IPS DF 6.9 (cell line): ENCODE data around the gene MLNR.

ENCODE experiments used
- DNase-seq: peaks from one replicate; pipeline ENCODE4 v3.0.0-alpha.2; 2013; ENCODE audit warnings: low read depth, low spot score
- H3K27ac ChIP-seq: one replicate; pipeline ENCODE4 v1.5.1; 2013; ENCODE audit warnings: low read length, control low read depth
- H3K27me3 ChIP-seq: 2 replicates; pipeline ENCODE4 v1.6.1; 2013; ENCODE audit warnings: mild to moderate bottlenecking, low read length; ENCODE audit not compliant: control insufficient read depth, insufficient read depth
- H3K36me3 ChIP-seq: 2 replicates; pipeline ENCODE4 v1.6.1; 2013; ENCODE audit warnings: low read length; ENCODE audit not compliant: control insufficient read depth, insufficient read depth
- H3K4me1 ChIP-seq: 2 replicates; pipeline ENCODE4 v1.6.1; 2013; ENCODE audit warnings: low read length; ENCODE audit not compliant: control insufficient read depth, insufficient read depth
- H3K4me3 ChIP-seq: 2 replicates; pipeline ENCODE4 v1.5.1; 2013; ENCODE audit warnings: mild to moderate bottlenecking, low read length
- H3K9me3 ChIP-seq: 2 replicates; pipeline ENCODE4 v1.6.1; 2013; ENCODE audit warnings: low read length, inconsistent platforms; ENCODE audit not compliant: control insufficient read depth, insufficient read depth
- WGBS: extraction: QIAGEN DNeasy Blood & Tissue Kit; methylation state at CpG from one replicate; pipeline ENCODE4 v1.1.7; 2013; ENCODE audit warnings: mixed read lengths, missing lambda C conversion rate; ENCODE audit not compliant: insufficient read length, insufficient coverage; 5-methylcytosine and 5-hydroxymethylcytosine counted together

The MLNR gene

GRCh38 chr13:49220036-49220855, at the start of gene MLNR:
TSS of gene MLNR (plus strand) at chr13:49220338. CDS start at chr13:49220338, 0 bp downstream.
- peaks cover 57% of the 10 kb centered on the region for H3K27me3 ChIP-seq
- DNase-seq, result no peak

GRCh38 chr13:49171359-49171758, 48.8 kb upstream of the MLNR start:
- Histone ChIP-seq H3K4me1 (no peaks in the 10 kb centered on the region), H3K36me3 (0 out of 2 replicates have a peak, but pooled peaks cover 2% of the 10 kb centered on the region), H3K27me3 (no peaks in the 10 kb centered on the region), H3K27ac (no peak overlapping the region), H3K9me3 (no peaks in the 10 kb centered on the region), H3K4me3 (no peak overlapping the region)
- DNase-seq, result no peak

More at GRCh38 chr13:49220036-49220855, at the start of gene MLNR:
- Histone ChIP-seq H3K9me3 (no peaks in the 10 kb centered on the region), H3K36me3 (no peaks in the 10 kb centered on the region), H3K4me1 (no peaks in the 10 kb centered on the region), H3K4me3 (peak within 1 kb of the TSS; percentile 33; the same call in 1 of the 2 replicates), H3K27ac (no peak within 1 kb of the TSS)
- WGBS, result no CpG with 5 or more reads among the region's 111 CpGs

- H3K4me1 ChIP-seq, result peaks cover 2% of the 10 kb centered on the region; the same call in 1 of the 2 replicates
- H3K36me3 ChIP-seq, result peaks cover 4% of the 10 kb centered on the region; the same call in 1 of the 2 replicates
- H3K4me3 ChIP-seq, result no peak overlapping the region
- WGBS, result no CpG with 5 or more reads among the region's 1 CpG
- H3K27me3 ChIP-seq, result no peaks in the 10 kb centered on the region
- DNase-seq, result no peak
- H3K27ac ChIP-seq, result no peak overlapping the region
- no peaks in the 10 kb centered on the region; the same call in 1 of the 2 replicates for H3K9me3 ChIP-seq
Measured at GRCh38 chr13:49183672-49184325, 36.3 kb upstream of the MLNR start.

DNA sequence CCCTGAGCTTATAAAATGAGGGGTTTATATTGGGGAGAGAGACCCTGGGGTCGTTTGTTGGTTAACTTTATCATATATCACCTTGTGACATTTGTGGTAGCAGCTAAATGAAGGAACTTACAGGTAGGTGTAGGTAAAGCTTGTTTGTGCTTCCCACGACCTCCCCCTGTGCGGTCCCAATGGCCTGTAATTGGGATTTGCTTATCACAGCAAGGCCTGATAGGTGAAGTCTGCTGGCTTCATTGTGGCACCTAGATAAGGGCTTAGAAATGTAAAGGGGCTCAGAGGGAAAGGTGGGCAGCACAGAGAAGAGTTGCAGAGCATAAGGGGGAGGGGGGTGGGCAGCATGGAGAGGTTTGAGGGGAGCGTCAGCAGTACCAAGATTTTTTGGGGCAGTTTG, 35.5 kb upstream of the MLNR start:
- H3K27ac ChIP-seq, result no peak overlapping the region

DNA sequence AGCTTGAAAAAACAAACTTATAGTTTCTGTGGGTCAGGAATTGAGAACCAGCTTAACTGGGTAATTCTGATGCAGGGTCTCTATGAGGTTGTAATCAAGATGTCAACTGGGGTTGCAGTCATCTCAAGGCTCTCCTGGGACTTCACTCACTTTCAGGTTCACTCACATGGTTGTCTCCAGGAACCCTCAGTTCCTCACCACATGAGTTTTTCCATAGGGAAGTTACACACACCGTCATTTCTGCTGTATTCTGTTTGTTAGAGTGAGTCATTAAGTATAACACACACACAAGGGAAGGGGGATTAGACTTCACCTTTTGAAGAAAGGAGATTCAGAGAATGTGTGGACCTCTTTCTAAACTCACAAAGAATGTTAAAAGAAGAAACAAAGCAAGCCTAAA, 34.9 kb upstream of the MLNR start:
- no peak for DNase-seq
- H3K27me3 ChIP-seq, result no peaks in the 10 kb centered on the region
- H3K4me1 ChIP-seq, result peaks cover 2% of the 10 kb centered on the region; the same call in 1 of the 2 replicates
- no CpG with 5 or more reads among the region's 1 CpG for WGBS
- peaks cover 4% of the 10 kb centered on the region; the same call in 1 of the 2 replicates for H3K36me3 ChIP-seq
- no peak overlapping the region for H3K27ac ChIP-seq
- H3K4me3 ChIP-seq, result no peak overlapping the region
- H3K9me3 ChIP-seq, result no peaks in the 10 kb centered on the region; the same call in 1 of the 2 replicates

More for the DNA sequence above, 35.5 kb upstream of the MLNR start:
- no peaks in the 10 kb centered on the region; the same call in 1 of the 2 replicates for H3K9me3 ChIP-seq
- no peak for DNase-seq
- H3K4me1 ChIP-seq, result peaks cover 2% of the 10 kb centered on the region; the same call in 1 of the 2 replicates
- peaks cover 4% of the 10 kb centered on the region; the same call in 1 of the 2 replicates for H3K36me3 ChIP-seq
- WGBS, result no CpG with 5 or more reads among the region's 4 CpGs
- H3K27me3 ChIP-seq, result no peaks in the 10 kb centered on the region
- H3K4me3 ChIP-seq, result no peak overlapping the region

DNA sequence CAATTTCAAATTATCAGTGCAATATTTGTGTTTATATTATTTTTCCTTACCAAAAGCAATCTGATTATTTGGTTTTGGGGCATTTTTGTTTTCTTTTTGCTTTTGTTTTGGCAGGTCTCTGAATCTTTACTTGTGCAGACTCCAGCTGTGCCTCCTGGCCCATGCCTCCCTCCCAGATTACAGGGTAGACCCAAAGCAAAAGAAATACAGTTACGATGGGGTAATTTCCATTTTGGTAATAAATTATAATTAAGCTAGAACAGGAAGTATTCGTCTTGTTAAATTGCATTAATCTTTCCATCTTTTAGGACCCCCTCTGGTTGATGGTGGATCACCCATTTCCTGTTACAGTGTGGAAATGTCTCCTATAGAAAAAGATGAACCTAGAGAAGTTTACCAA, 29.2 kb upstream of the MLNR start:
- Histone ChIP-seq H3K36me3 (peaks cover 8% of the 10 kb centered on the region; the same call in 1 of the 2 replicates), H3K27me3 (no peaks in the 10 kb centered on the region), H3K4me3 (no peak overlapping the region), H3K4me1 (no peaks in the 10 kb centered on the region), H3K9me3 (no peaks in the 10 kb centered on the region; the same call in 1 of the 2 replicates), H3K27ac (no peak overlapping the region)
- no peak for DNase-seq
- no CpG with 5 or more reads among the region's 2 CpGs for WGBS

- H3K27me3 ChIP-seq, result no peaks in the 10 kb centered on the region
- H3K4me1 ChIP-seq, result no peaks in the 10 kb centered on the region
- no CpG with 5 or more reads among the region's 3 CpGs for WGBS
- DNase-seq, result no peak
- H3K36me3 ChIP-seq, result peaks cover 2% of the 10 kb centered on the region; the same call in 1 of the 2 replicates
- no peak overlapping the region for H3K27ac ChIP-seq
- H3K9me3 ChIP-seq, result no peaks in the 10 kb centered on the region
- no peak overlapping the region for H3K4me3 ChIP-seq
Measured at GRCh38 chr13:49206641-49207040, 13.5 kb upstream of the MLNR start.

GRCh38 chr13:49208619-49209018, 11.5 kb upstream of the MLNR start:
- no peak for DNase-seq
- Histone ChIP-seq H3K27ac (no peak overlapping the region), H3K4me1 (no peaks in the 10 kb centered on the region), H3K36me3 (peaks cover 2% of the 10 kb centered on the region; the same call in 1 of the 2 replicates), H3K4me3 (no peak overlapping the region), H3K9me3 (no peaks in the 10 kb centered on the region), H3K27me3 (no peaks in the 10 kb centered on the region)
- WGBS, result 100% methylated on average over 1 of the region's 4 CpGs

GRCh38 chr13:49210114-49210513, 10.0 kb upstream of the MLNR start:
- no peak for DNase-seq
- no peak overlapping the region for H3K27ac ChIP-seq
- no peaks in the 10 kb centered on the region for H3K9me3 ChIP-seq
- H3K4me3 ChIP-seq, result no peak overlapping the region
- H3K4me1 ChIP-seq, result peaks cover 6% of the 10 kb centered on the region
- H3K36me3 ChIP-seq, result peaks cover 2% of the 10 kb centered on the region; the same call in 1 of the 2 replicates
- no CpG with 5 or more reads among the region's 1 CpG for WGBS
- H3K27me3 ChIP-seq, result no peaks in the 10 kb centered on the region

DNA sequence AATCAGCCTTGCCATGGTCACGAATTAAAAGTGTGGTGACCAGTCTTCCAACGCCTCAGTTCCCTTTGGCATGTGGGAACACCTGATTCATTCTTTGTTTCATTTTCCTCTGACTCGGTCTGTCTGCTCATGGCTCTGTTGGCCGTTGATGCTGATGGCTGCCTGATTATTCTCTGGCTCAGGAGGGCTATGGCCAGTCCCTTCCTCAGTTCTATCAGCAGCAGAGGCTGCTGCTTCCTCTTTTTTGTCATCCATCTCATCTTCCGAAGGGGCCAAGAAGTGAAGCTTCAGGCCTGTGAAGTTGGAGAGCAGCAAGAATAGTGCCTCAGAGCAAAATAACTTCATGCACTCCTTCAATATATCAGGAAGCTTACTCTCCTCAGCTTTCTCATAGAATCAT, 9.5 kb upstream of the MLNR start:
- Histone ChIP-seq H3K27ac (no peak overlapping the region), H3K9me3 (no peaks in the 10 kb centered on the region), H3K36me3 (peaks cover 2% of the 10 kb centered on the region; the same call in 1 of the 2 replicates), H3K4me3 (no peak overlapping the region), H3K27me3 (no peaks in the 10 kb centered on the region), H3K4me1 (peaks cover 6% of the 10 kb centered on the region)
- WGBS, result no CpG with 5 or more reads among the region's 5 CpGs
- DNase-seq, result no peak
